ENCODE data around the gene WNT7B. TPM values are rescaled to one million over a fixed set of nuclear protein-coding genes. Genes with fewer than 3 reads are reported as not detected.

The WNT7B gene
- total and polyA plus RNA-seq, 2 experiments from 2014 or later, result 0.10 TPM; not detected in 1

- H2AFZ ChIP-seq, result no peak overlapping the region
- TF ChIP-seq ZNF462 (CRISPR knock-in tag; IDR thresholded peaks at IDR 0.05), result no peak
- H3K9me2 ChIP-seq (ENCODE audit: insufficient read depth), result no peaks in the 10 kb centered on the region; the same call in 1 of the 2 replicates
- no peak overlapping the region for H3K4me3 ChIP-seq
- no peaks in the 10 kb centered on the region for H3F3A ChIP-seq (replicated peaks; ENCODE audit: low read depth)
- ATAC-seq, result no peak
- no peaks in the 10 kb centered on the region for H3K79me2 ChIP-seq (replicated peaks; ENCODE audit: insufficient read depth)
- H3K4me3 Mint-ChIP-seq, result no peak overlapping the region
- H3K4me1 Mint-ChIP-seq, result no peaks in the 10 kb centered on the region; the same call in 2 of the 3 replicates
- no peak overlapping the region for H3K4me2 ChIP-seq
- H3K27ac ChIP-seq (ENCODE audit: low read depth), result no peak overlapping the region
- H3K27me3 ChIP-seq (ENCODE audit: insufficient read depth), result no peaks in the 10 kb centered on the region
- H3K27ac Mint-ChIP-seq, result no peak overlapping the region
- peaks cover 14% of the 10 kb centered on the region for H3K27me3 Mint-ChIP-seq (ENCODE audit: insufficient read depth, low read depth, poor library complexity)
- H3K4me1 ChIP-seq (ENCODE audit: insufficient read depth), result no peaks in the 10 kb centered on the region
- no peaks in the 10 kb centered on the region for H3K36me3 ChIP-seq (ENCODE audit: insufficient read depth)
- no peaks in the 10 kb centered on the region for H3K36me3 Mint-ChIP-seq (ENCODE audit: low read depth)
- no peaks in the 10 kb centered on the region for H4K20me1 ChIP-seq (replicated peaks; ENCODE audit: insufficient read depth)
- H3K9me3 Mint-ChIP-seq, result peaks cover 3% of the 10 kb centered on the region; the same call in 2 of the 3 replicates
- no peak for DNase-seq (ENCODE audit: low spot score)
Measured at GRCh38 chr22:45992737-45993136, 15.8 kb upstream of the WNT7B start.

GRCh38 chr22:45991098-45991497, 14.1 kb upstream of the WNT7B start:
- H3K4me3 ChIP-seq, result no peak overlapping the region
- H3K79me2 ChIP-seq (replicated peaks; ENCODE audit: insufficient read depth), result no peaks in the 10 kb centered on the region
- Mint-ChIP-seq H3K4me1 (no peaks in the 10 kb centered on the region), H3K36me3 (ENCODE audit: low read depth) (no peaks in the 10 kb centered on the region; the same call in 2 of the 3 replicates), H3K4me3 (no peak overlapping the region), H3K9me3 (peaks cover 8% of the 10 kb centered on the region), H3K27me3 (ENCODE audit: insufficient read depth, low read depth, poor library complexity) (peaks cover 12% of the 10 kb centered on the region), H3K27ac (no peak overlapping the region)
- H3K4me2 ChIP-seq, result no peak overlapping the region
- no peaks in the 10 kb centered on the region for H3K27me3 ChIP-seq (ENCODE audit: insufficient read depth)
- H3K36me3 ChIP-seq (ENCODE audit: insufficient read depth), result no peaks in the 10 kb centered on the region
- no peak for DNase-seq (ENCODE audit: low spot score)
- H3K27ac ChIP-seq (ENCODE audit: low read depth), result no peak overlapping the region
- H2AFZ ChIP-seq, result no peak overlapping the region
- H3K9me2 ChIP-seq (ENCODE audit: insufficient read depth), result no peaks in the 10 kb centered on the region; the same call in 1 of the 2 replicates
- H4K20me1 ChIP-seq (replicated peaks; ENCODE audit: insufficient read depth), result no peaks in the 10 kb centered on the region
- no peaks in the 10 kb centered on the region for H3K4me1 ChIP-seq (ENCODE audit: insufficient read depth)
- no peak for ATAC-seq
- H3F3A ChIP-seq (replicated peaks; ENCODE audit: low read depth), result no peaks in the 10 kb centered on the region
- TF ChIP-seq ZNF331 (CRISPR knock-in tag; IDR thresholded peaks at IDR 0.05; ENCODE audit: low read depth) (no peak), REST (IDR thresholded peaks at IDR 0.05; ENCODE audit: unreplicated experiment) (no peak), CTCF (conservative IDR thresholded peaks at IDR 0.05; ENCODE audit: low read depth in 2 of 2) (no peak), POLR2AphosphoS5 (IDR thresholded peaks at IDR 0.05; ENCODE audit: low read depth) (no peak), ETS1 (IDR thresholded peaks at IDR 0.05) (no peak), JUNB (IDR thresholded peaks at IDR 0.05; ENCODE audit: unreplicated experiment) (no peak), EZH2 (IDR thresholded peaks at IDR 0.05; ENCODE audit: low read depth, unreplicated experiment) (no peak), CREB1 (CRISPR knock-in tag; IDR thresholded peaks at IDR 0.05; ENCODE audit: low read depth) (no peak), STAT1 (IDR thresholded peaks at IDR 0.05; ENCODE audit: unreplicated experiment) (no peak)

All from GM23338 (cell line).